Head of caudate nucleus (tissue), 42 donors: Measurements from ENCODE around the gene OR2T29.
"Not testable (repeated sequence)": the region's sequence is repeated elsewhere in the genome, so short reads cannot be mapped to it uniquely, and the experiment has no call there.

Experiments used
- DNase-seq, 42 donors: peaks; one replicate each; pipeline versions ENCODE4 v3.0.0 to v3.0.0-alpha.2; 2020 to 2021; ENCODE audit warnings: mixed read lengths in 7 of 42
- intact Hi-C: fragments of 100-400 bp; cut with DNase I; formaldehyde crosslinking; loops from one replicate; pipeline ENCODE4 v1.15.0; 2022

OR2T29 gene

DNA sequence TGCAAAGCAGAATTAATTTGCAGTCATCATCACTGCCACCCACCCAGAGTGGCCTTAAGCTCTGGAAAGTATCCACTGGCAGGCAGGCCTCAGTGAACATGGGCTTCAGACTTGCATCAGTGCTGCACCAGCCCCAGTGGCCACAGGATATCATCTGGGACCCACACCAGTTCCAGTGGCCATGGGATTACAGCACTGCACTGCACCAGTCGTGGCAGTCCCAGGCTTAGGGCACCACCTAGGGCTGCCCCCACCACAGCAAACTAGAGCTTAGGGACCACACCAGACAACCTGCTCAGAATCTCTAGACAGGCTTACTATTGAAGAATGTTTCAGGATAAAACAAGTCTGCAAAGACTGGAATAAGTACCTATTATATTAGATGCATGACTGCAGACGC is 15.2 kb downstream of the OR2T29 start:
- DNase-seq, intact Hi-C loops: not testable (repeated sequence)

DNA sequence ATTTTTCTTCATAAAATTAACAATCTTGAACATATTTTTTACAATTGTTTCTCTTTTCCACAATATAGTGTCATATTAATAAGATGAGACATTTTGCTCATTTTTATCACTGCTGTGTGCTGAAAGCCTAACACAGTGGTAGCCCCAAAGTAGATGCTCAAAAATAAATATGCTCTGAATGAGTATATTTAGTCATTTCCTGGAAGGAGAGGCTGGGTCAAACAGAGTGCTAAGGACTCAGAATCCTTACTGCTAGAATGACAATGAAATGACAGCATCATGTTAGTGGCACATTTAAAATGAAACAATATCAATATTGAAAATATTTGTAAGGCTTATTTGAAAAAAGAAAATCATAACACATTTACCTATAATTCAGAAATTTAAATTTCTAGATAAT is 25.1 kb downstream of the OR2T29 start:
- DNase-seq, intact Hi-C loops: not testable (repeated sequence)

DNA sequence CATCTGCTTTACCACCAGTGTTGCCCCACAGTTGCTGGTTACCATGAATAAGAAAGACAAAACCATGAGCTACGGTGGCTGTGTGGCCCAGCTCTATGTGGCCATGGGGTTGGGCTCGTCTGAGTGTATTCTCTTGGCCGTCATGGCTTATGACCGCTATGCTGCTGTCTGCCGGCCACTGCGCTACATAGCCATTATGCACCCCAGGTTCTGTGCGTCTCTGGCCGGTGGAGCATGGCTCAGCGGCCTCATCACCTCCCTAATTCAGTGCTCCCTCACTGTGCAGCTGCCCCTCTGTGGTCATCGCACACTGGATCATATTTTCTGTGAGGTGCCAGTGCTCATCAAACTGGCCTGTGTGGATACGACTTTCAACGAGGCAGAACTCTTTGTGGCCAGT is 40.7 kb downstream of the OR2T29 start:
- intact Hi-C loops = no loop called here

DNA sequence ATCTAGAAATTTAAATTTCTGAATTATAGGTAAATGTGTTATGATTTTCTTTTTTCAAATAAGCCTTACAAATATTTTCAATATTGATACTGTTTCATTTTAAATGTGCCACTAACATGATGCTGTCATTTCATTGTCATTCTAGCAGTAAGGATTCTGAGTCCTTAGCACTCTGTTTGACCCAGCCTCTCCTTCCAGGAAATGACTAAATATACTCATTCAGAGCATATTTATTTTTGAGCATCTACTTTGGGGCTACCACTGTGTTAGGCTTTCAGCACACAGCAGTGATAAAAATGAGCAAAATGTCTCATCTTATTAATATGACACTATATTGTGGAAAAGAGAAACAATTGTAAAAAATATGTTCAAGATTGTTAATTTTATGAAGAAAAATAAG is 52.4 kb downstream of the OR2T29 start:
- intact Hi-C loops, DNase-seq: not testable (repeated sequence)

More for the DNA sequence above, 40.7 kb downstream of the OR2T29 start:
- DNase-seq = no peak

DNA sequence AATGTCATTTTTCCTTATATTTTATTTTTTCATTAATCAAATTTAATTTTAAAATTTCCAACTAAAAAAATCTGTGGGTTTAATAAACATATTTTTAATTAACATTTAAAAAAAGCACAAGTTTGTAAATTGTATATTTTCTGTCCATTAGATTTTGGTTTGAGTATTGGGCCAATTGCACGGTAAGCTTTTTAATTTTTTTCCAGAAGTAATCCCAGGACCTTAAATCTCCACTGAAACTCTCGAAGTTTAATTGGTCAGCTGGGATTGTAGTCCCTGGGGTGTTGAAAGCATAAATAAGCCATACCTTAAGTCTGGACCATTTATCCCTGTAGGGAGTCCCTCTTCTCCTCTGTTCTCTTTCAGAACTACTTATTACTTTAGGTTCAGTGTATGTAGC is 54.8 kb downstream of the OR2T29 start, which contains the start of gene OR2G6:
TSS of gene OR2G6 (plus strand) at position 301 of the 400 bp plus-strand sequence. CDS start 13,574 bp downstream, outside the sequence.
- DNase-seq, intact Hi-C loops: not testable (repeated sequence)
